H1 (cell line): ENCODE measurements around the gene FLRT2. TPM values are rescaled to one million over a fixed set of nuclear protein-coding genes. Genes with fewer than 3 reads are reported as not detected.

ENCODE experiments used
- CTCF ChIA-PET: fragments of 300-600 bp; sonication (Branson Sonifier 250); formaldehyde crosslinking; loops from one replicate; lab custom pipeline; 2021; ENCODE audit not compliant: partially characterized antibody; lab: Charles Lee
- POLR2A ChIA-PET: fragments of 300-600 bp; sonication (Branson Sonifier 250); formaldehyde crosslinking; loops from one replicate; lab custom pipeline; 2021; ENCODE audit warnings: inconsistent platforms; ENCODE audit not compliant: partially characterized antibody; lab: Charles Lee
- DNase-seq, 2 experiments: peaks; one replicate each; pipeline versions ENCODE4 v3.0.0 to v3.0.0-alpha.2; 2010 to 2022; ENCODE audit warnings: low spot score in 2 of 2, low read depth in 1 of 2, mixed read lengths in 1 of 2
- FAIRE-seq: peaks from 2 replicates; lab custom pipeline; 2011; peaks lifted over from hg19 to GRCh38; lab: Jason Lieb, UNC
- H2AFZ ChIP-seq: 2 replicates; pipeline ENCODE4 v1.8.1; 2012; ENCODE audit warnings: low read length, inconsistent platforms
- H2AK5ac ChIP-seq: 2 replicates; pipeline ENCODE4 v1.6.1; 2013; ENCODE audit warnings: low read depth, low read length
- H2BK120ac ChIP-seq: replicated peaks from 2 replicates; pipeline ENCODE3; 2013; ENCODE audit warnings: low read depth, low read length, inconsistent platforms
- H2BK12ac ChIP-seq: 2 replicates; pipeline ENCODE4 v1.6.1; 2013; ENCODE audit warnings: low read depth, low read length
- H2BK15ac ChIP-seq: 2 replicates; pipeline ENCODE4 v1.6.1; 2013; ENCODE audit warnings: low read length
- H2BK20ac ChIP-seq: 2 replicates; pipeline ENCODE4 v1.6.1; 2013; ENCODE audit warnings: low read length
- H2BK5ac ChIP-seq: 2 replicates; pipeline ENCODE4 v1.6.1; 2013; ENCODE audit warnings: low read depth, low read length
- H3K14ac ChIP-seq: 2 replicates; pipeline ENCODE4 v1.6.1; 2013; ENCODE audit warnings: inconsistent platforms; ENCODE audit not compliant: insufficient read length
- H3K18ac ChIP-seq: 2 replicates; pipeline ENCODE4 v1.6.1; 2013; ENCODE audit warnings: low read length; ENCODE audit errors: extremely low read depth
- H3K23ac ChIP-seq: 2 replicates; pipeline ENCODE4 v1.6.1; 2013; ENCODE audit warnings: inconsistent platforms; ENCODE audit not compliant: insufficient read length
- H3K23me2 ChIP-seq: 2 replicates; pipeline ENCODE4 v1.6.1; 2013; ENCODE audit warnings: low read depth, low read length
- H3K27ac ChIP-seq: 2 replicates; pipeline ENCODE4 v1.6.1; 2011; ENCODE audit warnings: low read depth, low read length, inconsistent platforms
- H3K27me3 ChIP-seq, 4 experiments: replicated peaks in 1 of 4; 1 replicate in 1 of 4; 2 replicates in 3 of 4; pipeline versions ENCODE4 v1.6.1 to v1.8.1; 2011 to 2013; ENCODE audit warnings: low read length in 3 of 4, mild to moderate bottlenecking in 3 of 4, inconsistent platforms in 2 of 4, mixed read lengths in 2 of 4, moderate library complexity in 1 of 4; ENCODE audit not compliant: control insufficient read depth in 3 of 4, insufficient read depth in 3 of 4; ENCODE audit errors: extremely low read depth in 1 of 4
- H3K36me3 ChIP-seq, 4 experiments: 2 replicates each; pipeline versions ENCODE4 v1.6.1 to v1.8.1; 2011 to 2013; ENCODE audit warnings: mild to moderate bottlenecking in 4 of 4, low read length in 3 of 4, moderate library complexity in 2 of 4, control low read depth in 1 of 4, inconsistent platforms in 1 of 4; ENCODE audit not compliant: insufficient read depth in 4 of 4, control insufficient read depth in 2 of 4
- H3K4ac ChIP-seq: replicated peaks from 2 replicates; pipeline ENCODE3; 2013; ENCODE audit warnings: low read length, low read depth, mixed read lengths, inconsistent platforms; ENCODE audit not compliant: insufficient read length
- H3K4me1 ChIP-seq, 4 experiments: replicated peaks in 1 of 4; 1 replicate in 1 of 4; 2 replicates in 3 of 4; pipeline versions ENCODE4 v1.6.1 to v1.8.1; 2011 to 2013; ENCODE audit warnings: low read length in 3 of 4, inconsistent platforms in 2 of 4, mixed read lengths in 1 of 4; ENCODE audit not compliant: insufficient read depth in 4 of 4, control insufficient read depth in 3 of 4
- H3K4me2 ChIP-seq, 2 experiments: 2 replicates each; pipeline versions ENCODE4 v1.6.1 to v1.8.1; 2011 to 2013; ENCODE audit warnings: low read depth in 2 of 2, low read length in 2 of 2, control low read depth in 1 of 2, inconsistent platforms in 1 of 2, mild to moderate bottlenecking in 1 of 2; ENCODE audit not compliant: insufficient read depth in 1 of 2
- H3K4me3 ChIP-seq, 4 experiments: fragments of 200-600, 300-600 bp in 1 of 4; sonication (generic), shearing (Covaris generic), sonication (Bioruptor Twin) in 1 of 4; 2 replicates each; pipeline versions ENCODE4 v1.5.1 to v1.8.1; 2011 to 2016; ENCODE audit warnings: low read length in 4 of 4, low read depth in 3 of 4, control low read depth in 2 of 4, inconsistent platforms in 2 of 4, mild to moderate bottlenecking in 2 of 4, mixed read lengths in 1 of 4, moderate library complexity in 1 of 4; ENCODE audit not compliant: insufficient read depth in 2 of 4; ENCODE audit errors: extremely low read depth in 1 of 4
- H3K56ac ChIP-seq: replicated peaks from 2 replicates; pipeline ENCODE3; 2013; ENCODE audit warnings: low read depth, mild to moderate bottlenecking, mixed read lengths, low read length, inconsistent platforms; ENCODE audit not compliant: insufficient read length
- H3K79me1 ChIP-seq: 2 replicates; pipeline ENCODE4 v1.6.1; 2013; ENCODE audit warnings: low read depth, low read length, control low read depth
- H3K79me2 ChIP-seq, 2 experiments: 2 replicates each; pipeline versions ENCODE4 v1.6.1 to v1.8.1; 2012 to 2013; ENCODE audit warnings: low read length in 2 of 2, mild to moderate bottlenecking in 2 of 2, inconsistent platforms in 1 of 2; ENCODE audit not compliant: insufficient read depth in 2 of 2, control insufficient read depth in 1 of 2
- H3K9ac ChIP-seq, 4 experiments: replicated peaks in 1 of 4; 1 replicate in 1 of 4; 2 replicates in 3 of 4; pipeline versions ENCODE4 v1.6.1 to v1.8.1; 2011 to 2013; ENCODE audit warnings: low read depth in 3 of 4, low read length in 3 of 4, control low read depth in 2 of 4, mild to moderate bottlenecking in 2 of 4, moderate library complexity in 2 of 4, inconsistent platforms in 1 of 4; ENCODE audit errors: extremely low read depth in 1 of 4
- H3K9me3 ChIP-seq, 2 experiments: 2 replicates each; pipeline versions ENCODE4 v1.6.1 to v1.8.1; 2012 to 2013; ENCODE audit warnings: mild to moderate bottlenecking in 2 of 2, moderate library complexity in 2 of 2, control low read depth in 1 of 2, inconsistent platforms in 1 of 2, low read depth in 1 of 2, low read length in 1 of 2, mixed read lengths in 1 of 2; ENCODE audit not compliant: insufficient read depth in 2 of 2
- H4K20me1 ChIP-seq, 2 experiments: replicated peaks in 1 of 2; 2 replicates each; pipeline versions ENCODE3 to v1.8.1; 2011 to 2013; ENCODE audit warnings: inconsistent platforms in 2 of 2, low read length in 2 of 2, mild to moderate bottlenecking in 1 of 2; ENCODE audit not compliant: insufficient read depth in 2 of 2, control insufficient read depth in 1 of 2
- H4K5ac ChIP-seq: 2 replicates; pipeline ENCODE4 v1.6.1; 2013; ENCODE audit warnings: low read length, low read depth, mixed read lengths, inconsistent platforms; ENCODE audit not compliant: insufficient read length
- H4K8ac ChIP-seq: 2 replicates; pipeline ENCODE4 v1.8.0; 2013; ENCODE audit warnings: mild to moderate bottlenecking, moderate library complexity, low read length, inconsistent platforms; ENCODE audit not compliant: insufficient read depth; ENCODE audit errors: extremely low read depth
- H4K91ac ChIP-seq: replicated peaks from 2 replicates; pipeline ENCODE3; 2013; ENCODE audit warnings: low read length, mixed read lengths, inconsistent platforms; ENCODE audit not compliant: insufficient read length
- CEBPB ChIP-seq: IDR thresholded peaks from 2 replicates; pipeline ENCODE4 v1.6.1; 2012; ENCODE audit warnings: low read depth, low read length
- HDAC2 ChIP-seq, 2 experiments: fragments of 300-600 bp in 1 of 2; sonication (generic) in 1 of 2; IDR thresholded peaks; 2 replicates each; pipeline ENCODE4 v1.6.1; 2011 to 2012; ENCODE audit warnings: low read depth in 2 of 2, low read length in 2 of 2, mild to moderate bottlenecking in 2 of 2, moderate library complexity in 2 of 2, borderline replicate concordance in 1 of 2, inconsistent platforms in 1 of 2
- TBP ChIP-seq: IDR thresholded peaks from 2 replicates; pipeline ENCODE4 v1.6.1; 2011; ENCODE audit warnings: low read depth, low read length, improper control_type of control experiment
- WGBS, 2 experiments: shearing (Covaris generic) in 1 of 2; methylation state at CpG; one replicate each; pipeline versions ENCODE4 v1.1.6 to v1.1.7; 2013 to 2015; ENCODE audit warnings: low lambda C conversion rate in 2 of 2, mixed read lengths in 2 of 2, inconsistent platforms in 1 of 2, low coverage in 1 of 2, missing lambda C conversion rate in 1 of 2; ENCODE audit not compliant: insufficient replicate concordance in 2 of 2, insufficient coverage in 1 of 2, insufficient read length in 1 of 2; ENCODE audit errors: extremely low coverage in 1 of 2, missing lambda C conversion rate in 1 of 2; 5-methylcytosine and 5-hydroxymethylcytosine counted together
- polyA plus RNA-seq, 7 experiments: library from polyadenylated mRNA; depleted of rRNA in 3 of 7; stranded (reverse) in 5 of 7; unstranded in 2 of 7; fragments of >200 nt in 5 of 7; fragments of 200-250 nt in 2 of 7; gene quantifications; 1 replicate in 5 of 7; 2 replicates in 1 of 7; 4 replicates in 1 of 7; pipeline versions ENCODE4 v1.2.1 to v1.2.3, GENCODE V29; 2011 to 2013; ENCODE audit warnings: missing spikeins in 2 of 7, mixed read lengths in 2 of 7
- total RNA-seq: library from RNA; stranded (reverse); fragmentation: NEBNext Ultra II Directional; extraction: Animal tissue kit (Norgen Biotek cat#: 25700); gene quantifications from 2 replicates; pipeline ENCODE4 v1.2.1, GENCODE V29; 2021

FLRT2 gene
- total and polyA plus RNA-seq, 2 of the 8 experiments (the other 6 are each of a cell fraction or from before 2014, with no cell fraction given): 2.4 to 6.9 TPM

GRCh38 chr14:85695300-85695699 lies 165.4 kb downstream of the FLRT2 start:
- no peak overlapping the region for H3K9ac ChIP-seq
- no peak overlapping the region for H3K56ac ChIP-seq
- H3K4me2 ChIP-seq: no peak overlapping the region
- H3K23ac ChIP-seq: no peak overlapping the region
- no peaks in the 10 kb centered on the region for H3K79me2 ChIP-seq
- no peak overlapping the region for H3K27ac ChIP-seq
- no peak overlapping the region for H3K14ac ChIP-seq
- DNase-seq (no peak), FAIRE-seq (no peak)
- H3K36me3 ChIP-seq: no peaks in the 10 kb centered on the region
- no peak overlapping the region for H2BK12ac ChIP-seq
- H3K9me3 ChIP-seq: peaks cover 0 to 3% of the 10 kb centered on the region in 2 experiments; a peak in 1 of 4 replicates
- ChIA-PET POLR2A (no interaction called here), CTCF (no interaction called here)
- WGBS, 2 experiments: 94% methylated on average over 2 of the region's 2 CpGs; no CpG with 5 or more reads in 1 of the 2 experiments
- H2BK120ac ChIP-seq: no peak overlapping the region
- H3K4me3 ChIP-seq: no peak overlapping the region
- H2BK15ac ChIP-seq: no peak overlapping the region
- TF ChIP-seq CEBPB (no peak), HDAC2 (IDR thresholded peaks at IDR 0.05; ENCODE audit: borderline replicate concordance in 1 of 2, low read depth in 2 of 2, low read length in 2 of 2) (no peak), TBP (no peak)
- no peak overlapping the region for H3K4ac ChIP-seq
- no peak overlapping the region for H4K5ac ChIP-seq
- no peak overlapping the region for H2BK20ac ChIP-seq
- H3K79me1 ChIP-seq: no peaks in the 10 kb centered on the region
- H3K4me1 ChIP-seq: no peaks in the 10 kb centered on the region
- no peak overlapping the region for H4K91ac ChIP-seq
- H4K8ac ChIP-seq: no peak overlapping the region
- no peaks in the 10 kb centered on the region for H3K23me2 ChIP-seq
- no peaks in the 10 kb centered on the region for H3K27me3 ChIP-seq
- no peak overlapping the region for H2AFZ ChIP-seq
- H2BK5ac ChIP-seq: no peak overlapping the region
- H3K18ac ChIP-seq: no peak overlapping the region
- H2AK5ac ChIP-seq: no peak overlapping the region
- no peaks in the 10 kb centered on the region for H4K20me1 ChIP-seq
